Panc1 (cell line): ENCODE results near the gene DGCR6L. TPM values are rescaled to one million over a fixed set of nuclear protein-coding genes. Genes with fewer than 3 reads are reported as not detected.
"Not testable (repeated sequence)": the region's sequence is repeated elsewhere in the genome, so short reads cannot be mapped to it uniquely, and the experiment has no call there.

ENCODE experiments used
- ATAC-seq: fragments of 200-7000 bp; cut with Tn5 transposase; 2 replicates; pipeline ENCODE4 v1.9.1; 2020; ENCODE audit warnings: mild to moderate bottlenecking, moderate library complexity
- BruUV-seq: library from RNA; stranded (reverse); fragments of 400-500 nt; replicated peaks from 2 replicates; lab custom pipeline; 2021; lab: Mats Ljungman, UMichigan
- CTCF ChIA-PET: fragments of 300-600 bp; sonication (Branson Sonifier 250); formaldehyde crosslinking; loops from one replicate; lab custom pipeline; 2022; ENCODE audit warnings: antibody characterized with exemption; lab: Charles Lee
- POLR2A ChIA-PET: fragments of 300-600 bp; sonication (Branson Sonifier 250); formaldehyde crosslinking; loops from one replicate; lab custom pipeline; 2022; ENCODE audit warnings: antibody characterized with exemption; lab: Charles Lee
- DNase-seq: peaks from one replicate; pipeline ENCODE4 v3.0.0-alpha.2; 2010; ENCODE audit warnings: low read depth, low spot score
- H3K27ac ChIP-seq: 2 replicates; pipeline ENCODE4 v1.5.1; 2011; ENCODE audit warnings: mild to moderate bottlenecking, low read length, inconsistent platforms
- H3K27me3 ChIP-seq: fragments of 200-500 bp; sonication (Bioruptor generic); 2 replicates; pipeline ENCODE4 v1.6.0; 2014; ENCODE audit warnings: low read length, inconsistent platforms; ENCODE audit not compliant: control insufficient read depth, insufficient read depth
- H3K36me3 ChIP-seq: fragments of 200-500 bp; sonication (Bioruptor generic); 2 replicates; pipeline ENCODE4 v1.5.1; 2014; ENCODE audit warnings: inconsistent platforms, mild to moderate bottlenecking, low read length, moderate library complexity; ENCODE audit not compliant: control insufficient read depth, insufficient read depth
- H3K4me1 ChIP-seq: 2 replicates; pipeline ENCODE4 v1.5.1; 2011; ENCODE audit warnings: inconsistent platforms, mild to moderate bottlenecking, low read length, moderate library complexity; ENCODE audit not compliant: control insufficient read depth, insufficient read depth
- H3K4me3 ChIP-seq, 2 experiments: 2 replicates each; pipeline ENCODE4 v1.5.1; 2011 to 2012; ENCODE audit warnings: low read depth in 2 of 2, low read length in 2 of 2, mild to moderate bottlenecking in 2 of 2, inconsistent platforms in 1 of 2, moderate library complexity in 1 of 2
- H3K9me3 ChIP-seq: fragments of 200-500 bp; sonication (Bioruptor generic); 2 replicates; pipeline ENCODE4 v1.5.1; 2014; ENCODE audit warnings: low read depth, mild to moderate bottlenecking, inconsistent platforms, low read length, moderate library complexity; ENCODE audit not compliant: control insufficient read depth, insufficient read depth
- CTCF ChIP-seq: fragments of 450-650 bp; IDR thresholded peaks from 2 replicates; pipeline ENCODE4 v1.5.1; 2017; ENCODE audit warnings: mild to moderate bottlenecking
- POLR2AphosphoS5 ChIP-seq: IDR thresholded peaks from 2 replicates; pipeline ENCODE4 v1.6.1; 2012; ENCODE audit warnings: mild to moderate bottlenecking, low read depth, low read length, moderate library complexity
- REST ChIP-seq, 2 experiments: IDR thresholded peaks; 2 replicates each; pipeline ENCODE4 v1.6.1; 2011 to 2012; ENCODE audit warnings: low read depth in 2 of 2, control low read depth in 1 of 2, low read length in 1 of 2, mild to moderate bottlenecking in 1 of 2, moderate library complexity in 1 of 2; ENCODE audit not compliant: insufficient read depth in 1 of 2
- SIN3A ChIP-seq: IDR thresholded peaks from 2 replicates; pipeline ENCODE4 v1.6.1; 2012; ENCODE audit warnings: low read depth, mild to moderate bottlenecking, low read length, moderate library complexity, borderline replicate concordance; ENCODE audit not compliant: insufficient read depth
- TCF7L2 ChIP-seq: IDR thresholded peaks from 2 replicates; pipeline ENCODE4 v1.6.1; 2011; ENCODE audit warnings: mild to moderate bottlenecking, low read depth, low read length, inconsistent platforms
- in situ Hi-C: cut with HindIII; loops from 2 replicates; pipeline ENCODE4 v1.10.0; 2016; ENCODE audit warnings: low sequenced_read_pairs, low pct_unique_long_range_greater_than_20kb
- intact Hi-C: fragments of 100-400 bp; cut with micrococcal nuclease; formaldehyde crosslinking; loops from one replicate; pipeline ENCODE4 v1.10.0; 2022; ENCODE audit not compliant: unreplicated experiment
- total RNA-seq: library from RNA; stranded (reverse); gene quantifications from one replicate; pipeline ENCODE4 v1.2.1, GENCODE V29; 2021; ENCODE audit not compliant: unreplicated experiment

The DGCR6L gene
- total RNA-seq, 1 experiment from 2014 or later = 43.5 TPM

GRCh38 chr22:20276468-20276867 lies 43.4 kb downstream of the DGCR6L start:
- DNase-seq (no peak), ATAC-seq (no peak)
- no peaks in the 10 kb centered on the region for H3K9me3 ChIP-seq
- intact Hi-C loops (no loop called here), in situ Hi-C loops (no loop called here)
- H3K27ac ChIP-seq = no peak overlapping the region
- no peaks in the 10 kb centered on the region for H3K27me3 ChIP-seq
- no peaks in the 10 kb centered on the region for H3K4me1 ChIP-seq
- POLR2A ChIA-PET = no interaction called here
- no TSS peak for BruUV-seq
- no peaks in the 10 kb centered on the region for H3K36me3 ChIP-seq
- TF ChIP-seq CTCF (no peak), SIN3A (no peak), REST (IDR thresholded peaks at IDR 0.05; ENCODE audit: insufficient read depth in 1 of 2, low read depth in 2 of 2, low read length in 1 of 2) (no peak), TCF7L2 (no peak), POLR2AphosphoS5 (no peak)
- CTCF ChIA-PET = no interaction called here
- H3K4me3 ChIP-seq = no peak overlapping the region

- Histone ChIP-seq H3K9me3 (no peaks in the 10 kb centered on the region), H3K27me3 (no peaks in the 10 kb centered on the region), H3K36me3 (no peaks in the 10 kb centered on the region), H3K27ac (no peak overlapping the region), H3K4me1 (no peaks in the 10 kb centered on the region), H3K4me3 (no peak overlapping the region)
- ChIA-PET CTCF (no interaction called here), POLR2A (no interaction called here)
- DNase-seq (no peak), ATAC-seq (no peak)
- intact Hi-C loops (no loop called here), in situ Hi-C loops (no loop called here)
- TF ChIP-seq SIN3A (no peak), REST (IDR thresholded peaks at IDR 0.05; ENCODE audit: insufficient read depth in 1 of 2, low read depth in 2 of 2, low read length in 1 of 2) (no peak), CTCF (no peak), POLR2AphosphoS5 (no peak), TCF7L2 (no peak)
- no TSS peak for BruUV-seq
These were observed 44.0 kb downstream of the DGCR6L start for GRCh38 chr22:20275836-20276235.

- H3K4me3 ChIP-seq, POLR2A ChIA-PET, ATAC-seq, H3K4me1 ChIP-seq, H3K27me3 ChIP-seq, BruUV-seq, intact Hi-C loops, H3K27ac ChIP-seq, in situ Hi-C loops, H3K9me3 ChIP-seq, CTCF ChIA-PET, H3K36me3 ChIP-seq, DNase-seq: not testable (repeated sequence)
These were observed 44.5 kb downstream of the DGCR6L start for GRCh38 chr22:20275325-20275724.

- intact Hi-C loops, H3K9me3 ChIP-seq, H3K4me1 ChIP-seq, POLR2A ChIA-PET, CTCF ChIA-PET, H3K36me3 ChIP-seq, DNase-seq, BruUV-seq, H3K27ac ChIP-seq, ATAC-seq, H3K27me3 ChIP-seq, H3K4me3 ChIP-seq, in situ Hi-C loops: not testable (repeated sequence)
These were observed 45.5 kb downstream of the DGCR6L start for GRCh38 chr22:20274374-20274773.
